Natural killer cell (primary cell): Measurements from ENCODE around the gene IRGQ. TPM values are rescaled to one million over a fixed set of nuclear protein-coding genes. Genes with fewer than 3 reads are reported as not detected.

Experiments
- ATAC-seq, 3 donors: fragments of 150-1000 bp in 2 of 3; fragments of 200-7000 bp in 1 of 3; cut with Tn5 transposase; 1 replicate in 1 of 3; 2 replicates in 2 of 3; pipeline ENCODE4 v1.10.0; 2021; ENCODE audit warnings: mild to moderate bottlenecking in 2 of 3, moderate library complexity in 2 of 3
- DNase-seq, 2 donors: peaks; one replicate each; pipeline versions ENCODE4 v3.0.0 to v3.0.0-alpha.2; 2013 to 2021; ENCODE audit warnings: mixed read lengths in 1 of 2
- H3K27ac ChIP-seq: one replicate; pipeline ENCODE4 v1.5.1; 2013; ENCODE audit warnings: mild to moderate bottlenecking, low read length
- H3K27me3 ChIP-seq: one replicate; pipeline ENCODE4 v1.6.1; 2013; ENCODE audit warnings: low read length; ENCODE audit not compliant: control insufficient read depth, insufficient read depth
- H3K36me3 ChIP-seq: one replicate; pipeline ENCODE4 v1.6.1; 2013; ENCODE audit warnings: low read length; ENCODE audit not compliant: control insufficient read depth, insufficient read depth
- H3K4me1 ChIP-seq: one replicate; pipeline ENCODE4 v1.6.1; 2013; ENCODE audit warnings: low read length; ENCODE audit not compliant: control insufficient read depth, insufficient read depth
- H3K4me3 ChIP-seq: one replicate; pipeline ENCODE4 v1.5.1; 2013; ENCODE audit warnings: low read length
- H3K9me3 ChIP-seq: one replicate; pipeline ENCODE4 v1.6.1; 2013; ENCODE audit warnings: low read length; ENCODE audit not compliant: control insufficient read depth, insufficient read depth
- H3K27ac Mint-ChIP-seq, 2 donors: one replicate each; pipeline ENCODE4 v1.8.0; 2022; ENCODE audit warnings: mild to moderate bottlenecking in 2 of 2, mixed read lengths in 2 of 2, moderate library complexity in 1 of 2
- H3K27me3 Mint-ChIP-seq, 2 donors: one replicate each; pipeline ENCODE4 v1.8.0; 2022; ENCODE audit warnings: low read depth in 2 of 2, mixed read lengths in 2 of 2
- H3K36me3 Mint-ChIP-seq: one replicate; pipeline ENCODE4 v1.8.0; 2022; ENCODE audit warnings: mixed read lengths
- H3K4me1 Mint-ChIP-seq, 2 donors: one replicate each; pipeline ENCODE4 v1.8.0; 2022; ENCODE audit warnings: mixed read lengths in 2 of 2
- H3K4me3 Mint-ChIP-seq: one replicate; pipeline ENCODE4 v1.8.0; 2022; ENCODE audit warnings: mild to moderate bottlenecking, moderate library complexity, mixed read lengths
- H3K9me3 Mint-ChIP-seq, 2 donors: one replicate each; pipeline ENCODE4 v1.8.0; 2022; ENCODE audit warnings: mixed read lengths in 2 of 2
- CTCF ChIP-seq: fragments of 200-600 bp; IDR thresholded peaks from one replicate; pipeline ENCODE4 v1.8.0; 2022; ENCODE audit warnings: antibody characterized with exemption
- WGBS: methylation state at CpG from one replicate; pipeline ENCODE4 v1.1.7; 2013; ENCODE audit warnings: missing lambda C conversion rate; ENCODE audit not compliant: insufficient coverage; 5-methylcytosine and 5-hydroxymethylcytosine counted together
- intact Hi-C: fragments of 100-400 bp; cut with micrococcal nuclease; formaldehyde crosslinking; loops from one replicate; pipeline ENCODE4 v1.14.2; 2022
- total RNA-seq, 4 donors: library from RNA; stranded (reverse); fragments of 120-200 nt in 1 of 4; gene quantifications; one replicate each; pipeline versions ENCODE4 v1.2.3 to v1.2.4, GENCODE V29; 2013 to 2022

IRGQ gene
- total RNA-seq, 3 donors from 2014 or later (not counting 1 experiment from before 2014, with no cell fraction given), result 28.5 to 43.7 (median 32.2) TPM

- TF ChIP-seq CTCF, result no peak
- no peaks in the 10 kb centered on the region for H3K9me3 Mint-ChIP-seq
- no peak for ATAC-seq
- peak overlapping the region; percentile 89 to 96 for H3K27ac Mint-ChIP-seq
- 91% methylated on average over 6 of the region's 6 CpGs for WGBS
- H3K4me3 ChIP-seq, result no peak overlapping the region
- intact Hi-C loops, result no loop called here
- no peaks in the 10 kb centered on the region for H3K36me3 Mint-ChIP-seq
- no peak overlapping the region for H3K4me3 Mint-ChIP-seq
- peaks cover 10% of the 10 kb centered on the region for H3K36me3 ChIP-seq
- no peaks in the 10 kb centered on the region for H3K27me3 ChIP-seq
- peaks cover 50% of the 10 kb centered on the region in 2 donors for H3K4me1 Mint-ChIP-seq
- peaks cover 44% of the 10 kb centered on the region for H3K4me1 ChIP-seq
- DNase-seq, result peak in 1 of 2 donors; percentile 30
- H3K27me3 Mint-ChIP-seq, result no peaks in the 10 kb centered on the region
- H3K9me3 ChIP-seq, result no peaks in the 10 kb centered on the region
- no peak overlapping the region for H3K27ac ChIP-seq
These were observed 35.2 kb downstream of the IRGQ start for GRCh38 chr19:43560687-43561086.

- Mint-ChIP-seq H3K27me3 (no peaks in the 10 kb centered on the region), H3K27ac (peak overlapping the region; percentile 41 to 63), H3K9me3 (no peaks in the 10 kb centered on the region), H3K36me3 (no peaks in the 10 kb centered on the region), H3K4me1 (peaks cover 9 to 11% of the 10 kb centered on the region in 2 donors), H3K4me3 (no peak overlapping the region)
- H3K4me3 ChIP-seq, result no peak overlapping the region
- TF ChIP-seq CTCF, result peak; percentile 74
- peaks cover 40% of the 10 kb centered on the region for H3K36me3 ChIP-seq
- WGBS, result 38% methylated on average over 7 of the region's 8 CpGs
- intact Hi-C loops, result loop anchor here (1.0 kb wide), 1 partner anchor 39 kb away; no protein-coding TSS in a partner anchor
- DNase-seq (peak; percentile 75 to 92), ATAC-seq (peak; percentile 95 to 100 (median 100))
- H3K4me1 ChIP-seq, result peaks cover 7% of the 10 kb centered on the region
- H3K9me3 ChIP-seq, result no peaks in the 10 kb centered on the region
- H3K27ac ChIP-seq, result no peak overlapping the region
- no peaks in the 10 kb centered on the region for H3K27me3 ChIP-seq
These were observed 40.7 kb downstream of the IRGQ start for GRCh38 chr19:43555185-43555770.

- no peaks in the 10 kb centered on the region for H3K9me3 Mint-ChIP-seq
These were observed 41.5 kb downstream of the IRGQ start for GRCh38 chr19:43554317-43554895.

More at GRCh38 chr19:43554317-43554895, 41.5 kb downstream of the IRGQ start:
- H3K36me3 Mint-ChIP-seq, result no peaks in the 10 kb centered on the region
- Histone ChIP-seq H3K4me3 (no peak overlapping the region), H3K9me3 (no peaks in the 10 kb centered on the region), H3K36me3 (peaks cover 37% of the 10 kb centered on the region), H3K27me3 (no peaks in the 10 kb centered on the region), H3K27ac (no peak overlapping the region), H3K4me1 (peaks cover 7% of the 10 kb centered on the region)
- 96% methylated on average over 15 of the region's 15 CpGs for WGBS
- no peak overlapping the region for H3K4me3 Mint-ChIP-seq
- intact Hi-C loops, result no loop called here
- no peaks in the 10 kb centered on the region for H3K27me3 Mint-ChIP-seq
- H3K4me1 Mint-ChIP-seq, result peaks cover 8 to 11% of the 10 kb centered on the region in 2 donors
- ATAC-seq (no peak), DNase-seq (no peak)
- no peak for TF ChIP-seq CTCF
- peak overlapping the region; percentile 41 to 63 for H3K27ac Mint-ChIP-seq
